ENCODE measurements around the gene PSMD6.

DNA sequence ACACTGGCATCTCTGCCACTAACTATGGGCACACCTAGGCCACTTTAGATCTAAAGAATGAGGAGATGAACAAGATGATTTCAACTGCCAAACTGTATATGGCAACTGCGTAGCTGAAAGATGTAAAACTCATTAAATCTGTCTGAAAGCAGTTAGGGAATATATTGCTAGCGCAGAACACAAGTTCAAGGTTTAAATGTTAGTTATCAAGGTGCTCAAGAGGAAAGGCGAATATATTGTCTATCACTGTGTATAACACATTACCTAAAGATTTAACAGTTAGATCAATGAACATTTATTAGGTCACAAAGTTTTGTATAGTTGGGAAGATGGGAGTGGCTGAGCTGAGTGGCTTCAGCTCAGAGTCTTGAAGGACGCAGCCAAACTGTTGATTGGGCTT lies 33.9 kb upstream of the PSMD6 start:
- no peak for TF ChIP-seq CEBPB (IDR thresholded peaks at IDR 0.05; ENCODE audit: borderline replicate concordance in 1 of 2, low read depth in 2 of 2, low read length in 2 of 2)
- no peak for TF ChIP-seq ZBTB40 (IDR thresholded peaks at IDR 0.05; ENCODE audit: borderline replicate concordance)
- TF ChIP-seq, protein P1, sequence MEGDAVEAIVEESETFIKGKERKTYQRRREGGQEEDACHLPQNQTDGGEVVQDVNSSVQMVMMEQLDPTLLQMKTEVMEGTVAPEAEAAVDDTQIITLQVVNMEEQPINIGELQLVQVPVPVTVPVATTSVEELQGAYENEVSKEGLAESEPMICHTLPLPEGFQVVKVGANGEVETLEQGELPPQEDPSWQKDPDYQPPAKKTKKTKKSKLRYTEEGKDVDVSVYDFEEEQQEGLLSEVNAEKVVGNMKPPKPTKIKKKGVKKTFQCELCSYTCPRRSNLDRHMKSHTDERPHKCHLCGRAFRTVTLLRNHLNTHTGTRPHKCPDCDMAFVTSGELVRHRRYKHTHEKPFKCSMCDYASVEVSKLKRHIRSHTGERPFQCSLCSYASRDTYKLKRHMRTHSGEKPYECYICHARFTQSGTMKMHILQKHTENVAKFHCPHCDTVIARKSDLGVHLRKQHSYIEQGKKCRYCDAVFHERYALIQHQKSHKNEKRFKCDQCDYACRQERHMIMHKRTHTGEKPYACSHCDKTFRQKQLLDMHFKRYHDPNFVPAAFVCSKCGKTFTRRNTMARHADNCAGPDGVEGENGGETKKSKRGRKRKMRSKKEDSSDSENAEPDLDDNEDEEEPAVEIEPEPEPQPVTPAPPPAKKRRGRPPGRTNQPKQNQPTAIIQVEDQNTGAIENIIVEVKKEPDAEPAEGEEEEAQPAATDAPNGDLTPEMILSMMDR (IDR thresholded peaks at IDR 0.05 in 2 of 3, conservative IDR thresholded peaks at IDR 0.05 in 1 of 3; ENCODE audit: control insufficient read depth in 2 of 3, extremely low read depth in 1 of 3, insufficient read depth in 1 of 3, low read depth in 3 of 3, low read length in 3 of 3), result no peak
- no peak for TF ChIP-seq ELK1 (IDR thresholded peaks at IDR 0.05; ENCODE audit: low read depth, low read length)
- no peak for TF ChIP-seq RB1 (IDR thresholded peaks at IDR 0.05; ENCODE audit: borderline replicate concordance)
- TF ChIP-seq FOXM1 (IDR thresholded peaks at IDR 0.05; ENCODE audit: low read depth, low read length), result no peak
